Kidney (tissue), 14 donors: ENCODE results near the gene KRTAP8-1. TPM values are rescaled to one million over a fixed set of nuclear protein-coding genes. Genes with fewer than 3 reads are reported as not detected.

Source experiments
- DNase-seq, 5 donors: peaks; one replicate each; pipeline ENCODE4 v3.0.0-alpha.2; 2013 to 2020
- FAIRE-seq: peaks from 2 replicates; lab custom pipeline; 2012; peaks lifted over from hg19 to GRCh38; lab: Jason Lieb, UNC
- H3K27ac ChIP-seq, 2 donors: one replicate each; pipeline ENCODE4 v1.7.0; 2013; ENCODE audit warnings: low read depth in 2 of 2, low read length in 2 of 2, inconsistent platforms in 1 of 2
- H3K27me3 ChIP-seq: one replicate; pipeline ENCODE4 v1.7.1; 2013; ENCODE audit warnings: low read length, inconsistent platforms; ENCODE audit not compliant: control insufficient read depth, insufficient read depth
- H3K36me3 ChIP-seq, 3 donors: one replicate each; pipeline versions ENCODE4 v1.7.0 to v1.7.1; 2013; ENCODE audit warnings: low read length in 3 of 3, control low read depth in 1 of 3, inconsistent platforms in 1 of 3; ENCODE audit not compliant: insufficient read depth in 3 of 3, control insufficient read depth in 2 of 3
- H3K4me1 ChIP-seq, 3 donors: one replicate each; pipeline versions ENCODE4 v1.7.0 to v1.7.1; 2013; ENCODE audit warnings: low read length in 3 of 3, inconsistent platforms in 1 of 3, low read depth in 1 of 3; ENCODE audit not compliant: control insufficient read depth in 2 of 3, insufficient read depth in 2 of 3
- H3K4me3 ChIP-seq, 3 donors: one replicate each; pipeline versions ENCODE4 v1.7.0 to v1.8.1; 2013; ENCODE audit warnings: low read length in 3 of 3, control low read depth in 1 of 3, inconsistent platforms in 1 of 3
- H3K9ac ChIP-seq, 3 donors: one replicate each; pipeline versions ENCODE4 v1.7.0 to v1.7.1; 2013; ENCODE audit warnings: low read length in 3 of 3, control low read depth in 1 of 3, inconsistent platforms in 1 of 3
- H3K9me3 ChIP-seq, 3 donors: one replicate each; pipeline versions ENCODE4 v1.7.0 to v1.7.1; 2013; ENCODE audit warnings: low read length in 3 of 3, control low read depth in 1 of 3, inconsistent platforms in 1 of 3; ENCODE audit not compliant: control insufficient read depth in 2 of 3, insufficient read depth in 1 of 3
- CTCF ChIP-seq: IDR thresholded peaks from 3 replicates; pipeline ENCODE4 v1.5.1; 2012; ENCODE audit warnings: mild to moderate bottlenecking, moderate library complexity, borderline replicate concordance; ENCODE audit not compliant: insufficient read depth; ENCODE audit errors: extremely low read depth
- intact Hi-C: fragments of 100-400 bp; cut with DNase I; formaldehyde crosslinking; loops from one replicate; pipeline ENCODE4 v1.11.1; 2022
- polyA plus RNA-seq: library from polyadenylated mRNA; stranded (reverse); fragments of 350-450 nt; fragmentation: Illumina TruSeq; extraction: RNeasy Lipid Tissue Mini Kit (QIAGEN cat#74804); gene quantifications from one replicate; pipeline ENCODE4 v1.2.3, GENCODE V29; 2014; ENCODE audit warnings: low read depth, low replicate concordance; ENCODE audit not compliant: insufficient read depth
- total RNA-seq: library from RNA; stranded (reverse); fragmentation: NEBNext Ultra II Directional; extraction: Animal tissue kit (Norgen Biotek cat#: 25700); gene quantifications from one replicate; pipeline ENCODE4 v1.2.1, GENCODE V29; 2021
- donor health status: control.
- donor health status: control.
- donor health status: control.
- donor health status: control.
- donor health status: control.
- donor health status: DM: yes; HTN: yes; CAD: no.
- donor health status: Normal renal cell carcinoma (clear cell type).

The KRTAP8-1 gene
- total and polyA plus RNA-seq, 2 donors from 2014 or later, result not detected

- DNase-seq (peak in 2 of 5 donors; percentile 15 to 35), FAIRE-seq (no peak)
- H3K27ac ChIP-seq, result no peak overlapping the region
- TF ChIP-seq CTCF, result no peak
- H3K27me3 ChIP-seq, result no peaks in the 10 kb centered on the region
- H3K36me3 ChIP-seq, result no peaks in the 10 kb centered on the region
- intact Hi-C loops, result no loop called here
- no peak overlapping the region for H3K4me3 ChIP-seq
- H3K9ac ChIP-seq, result no peak overlapping the region
- H3K9me3 ChIP-seq, result no peaks in the 10 kb centered on the region
- H3K4me1 ChIP-seq, result no peaks in the 10 kb centered on the region
Measured at GRCh38 chr21:30818837-30819610, 6.0 kb upstream of the KRTAP8-1 start.

- Histone ChIP-seq H3K4me3 (no peak overlapping the region), H3K36me3 (no peaks in the 10 kb centered on the region), H3K4me1 (no peaks in the 10 kb centered on the region), H3K27ac (no peak overlapping the region), H3K27me3 (no peaks in the 10 kb centered on the region), H3K9me3 (no peaks in the 10 kb centered on the region), H3K9ac (no peak overlapping the region)
- TF ChIP-seq CTCF, result no peak
- no peak for DNase-seq
- intact Hi-C loops, result no loop called here
- FAIRE-seq, result no peak
Measured at GRCh38 chr21:30800605-30801004, 12.5 kb downstream of the KRTAP8-1 start.

GRCh38 chr21:30793581-30794314, 19.3 kb downstream of the KRTAP8-1 start:
- TF ChIP-seq CTCF, result no peak
- intact Hi-C loops, result no loop called here
- Histone ChIP-seq H3K27me3 (no peaks in the 10 kb centered on the region), H3K9me3 (peaks cover 0 to 4% (median 0%) of the 10 kb centered on the region in 3 donors), H3K4me1 (no peaks in the 10 kb centered on the region), H3K4me3 (no peak overlapping the region), H3K36me3 (no peaks in the 10 kb centered on the region), H3K27ac (no peak overlapping the region), H3K9ac (no peak overlapping the region)
- FAIRE-seq (no peak), DNase-seq (no peak)
